Vagina (tissue), 2 donors: Measurements from ENCODE around the gene FOCAD.

Source experiments
- POLR2A ChIP-seq, 2 donors: fragments of 450-650 bp; IDR thresholded peaks; one replicate each; pipeline ENCODE4 v1.6.1; 2017; ENCODE audit warnings: antibody characterized with exemption in 2 of 2, mild to moderate bottlenecking in 2 of 2, moderate library complexity in 2 of 2
- POLR2AphosphoS5 ChIP-seq, 2 donors: sonication (generic); formaldehyde crosslinking; IDR thresholded peaks; one replicate each; pipeline ENCODE4 v1.9.0; 2017; ENCODE audit warnings: antibody characterized with exemption in 2 of 2, mild to moderate bottlenecking in 2 of 2, low read depth in 1 of 2; ENCODE audit not compliant: insufficient read depth in 1 of 2
- TF ChIP-seq, protein P1 (sequence below), 3 experiments: fragments of 450-650 bp in 2 of 3; fragments of 200-600 bp in 1 of 3; sonication (generic) in 1 of 3; IDR thresholded peaks; one replicate each; pipeline ENCODE4 v1.5.1; 2017 to 2019; ENCODE audit warnings: antibody characterized with exemption in 3 of 3, mild to moderate bottlenecking in 2 of 3, moderate library complexity in 2 of 3

DNA sequence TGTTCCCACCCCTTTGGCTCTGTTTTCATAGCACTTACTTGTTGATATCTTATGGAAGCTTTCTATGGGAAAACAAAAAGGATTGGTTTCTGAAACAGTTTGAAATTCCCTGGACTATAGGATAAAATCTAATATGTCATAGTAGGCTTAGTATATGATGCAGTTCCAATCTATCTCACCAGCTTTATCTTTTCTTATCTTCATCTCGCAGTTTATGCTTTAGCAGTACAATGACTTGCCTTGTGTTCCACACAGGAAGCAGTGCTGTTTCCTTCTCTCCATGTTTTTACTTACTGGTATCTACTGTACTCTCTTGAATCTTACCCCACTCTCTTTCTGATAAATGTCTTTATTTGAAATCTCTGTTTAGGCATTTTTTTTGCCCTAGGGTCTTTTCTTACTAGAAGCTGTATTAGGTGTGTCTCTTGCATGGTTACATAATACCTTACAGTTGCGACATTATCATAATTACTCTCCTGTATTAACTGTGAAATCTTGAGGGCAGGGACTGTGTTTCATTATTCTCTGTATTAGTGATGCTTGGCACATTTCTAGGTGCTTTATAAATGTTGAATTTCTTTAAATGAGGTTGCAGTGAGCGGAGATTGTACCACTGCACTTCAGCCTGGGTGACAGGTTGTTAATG, 76.3 kb downstream of the FOCAD start:
- TF ChIP-seq POLR2A (IDR thresholded peaks at IDR 0.05) (no peak), POLR2AphosphoS5 (IDR thresholded peaks at IDR 0.05; ENCODE audit: insufficient read depth in 1 of 2, low read depth in 1 of 2) (no peak)
- TF ChIP-seq, protein P1, sequence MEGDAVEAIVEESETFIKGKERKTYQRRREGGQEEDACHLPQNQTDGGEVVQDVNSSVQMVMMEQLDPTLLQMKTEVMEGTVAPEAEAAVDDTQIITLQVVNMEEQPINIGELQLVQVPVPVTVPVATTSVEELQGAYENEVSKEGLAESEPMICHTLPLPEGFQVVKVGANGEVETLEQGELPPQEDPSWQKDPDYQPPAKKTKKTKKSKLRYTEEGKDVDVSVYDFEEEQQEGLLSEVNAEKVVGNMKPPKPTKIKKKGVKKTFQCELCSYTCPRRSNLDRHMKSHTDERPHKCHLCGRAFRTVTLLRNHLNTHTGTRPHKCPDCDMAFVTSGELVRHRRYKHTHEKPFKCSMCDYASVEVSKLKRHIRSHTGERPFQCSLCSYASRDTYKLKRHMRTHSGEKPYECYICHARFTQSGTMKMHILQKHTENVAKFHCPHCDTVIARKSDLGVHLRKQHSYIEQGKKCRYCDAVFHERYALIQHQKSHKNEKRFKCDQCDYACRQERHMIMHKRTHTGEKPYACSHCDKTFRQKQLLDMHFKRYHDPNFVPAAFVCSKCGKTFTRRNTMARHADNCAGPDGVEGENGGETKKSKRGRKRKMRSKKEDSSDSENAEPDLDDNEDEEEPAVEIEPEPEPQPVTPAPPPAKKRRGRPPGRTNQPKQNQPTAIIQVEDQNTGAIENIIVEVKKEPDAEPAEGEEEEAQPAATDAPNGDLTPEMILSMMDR (IDR thresholded peaks at IDR 0.05) = no peak
